Panc1 (cell line): ENCODE measurements around the gene PAWR.

Source experiments
- POLR2AphosphoS5 ChIP-seq: IDR thresholded peaks from 2 replicates; pipeline ENCODE4 v1.6.1; 2012; ENCODE audit warnings: mild to moderate bottlenecking, low read depth, low read length, moderate library complexity
- SIN3A ChIP-seq: IDR thresholded peaks from 2 replicates; pipeline ENCODE4 v1.6.1; 2012; ENCODE audit warnings: low read depth, mild to moderate bottlenecking, low read length, moderate library complexity, borderline replicate concordance; ENCODE audit not compliant: insufficient read depth
- TCF7L2 ChIP-seq: IDR thresholded peaks from 2 replicates; pipeline ENCODE4 v1.6.1; 2011; ENCODE audit warnings: mild to moderate bottlenecking, low read depth, low read length, inconsistent platforms
- TF ChIP-seq, protein P1 (sequence below): fragments of 450-650 bp; IDR thresholded peaks from 2 replicates; pipeline ENCODE4 v1.5.1; 2017; ENCODE audit warnings: mild to moderate bottlenecking

DNA sequence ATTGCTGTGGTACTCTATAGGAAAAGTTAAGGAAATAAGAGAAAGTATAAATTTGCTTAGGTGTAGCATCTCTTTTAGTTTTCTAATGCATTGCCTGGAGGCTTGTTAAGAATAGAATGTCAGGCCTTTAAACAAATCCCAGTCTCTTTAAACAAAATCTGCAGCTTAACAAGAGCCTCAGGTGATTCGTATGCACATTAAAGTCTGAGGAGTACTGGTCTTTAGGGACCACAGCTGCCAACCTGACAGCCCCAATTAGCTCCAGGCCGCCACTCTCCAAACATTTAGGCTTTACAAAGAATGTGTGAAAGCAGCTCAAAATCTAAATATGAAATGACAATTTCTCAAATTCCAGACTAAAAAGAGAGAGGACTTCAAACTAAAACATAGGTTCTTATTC is 35.7 kb downstream of the PAWR start:
- TF ChIP-seq, protein P1, sequence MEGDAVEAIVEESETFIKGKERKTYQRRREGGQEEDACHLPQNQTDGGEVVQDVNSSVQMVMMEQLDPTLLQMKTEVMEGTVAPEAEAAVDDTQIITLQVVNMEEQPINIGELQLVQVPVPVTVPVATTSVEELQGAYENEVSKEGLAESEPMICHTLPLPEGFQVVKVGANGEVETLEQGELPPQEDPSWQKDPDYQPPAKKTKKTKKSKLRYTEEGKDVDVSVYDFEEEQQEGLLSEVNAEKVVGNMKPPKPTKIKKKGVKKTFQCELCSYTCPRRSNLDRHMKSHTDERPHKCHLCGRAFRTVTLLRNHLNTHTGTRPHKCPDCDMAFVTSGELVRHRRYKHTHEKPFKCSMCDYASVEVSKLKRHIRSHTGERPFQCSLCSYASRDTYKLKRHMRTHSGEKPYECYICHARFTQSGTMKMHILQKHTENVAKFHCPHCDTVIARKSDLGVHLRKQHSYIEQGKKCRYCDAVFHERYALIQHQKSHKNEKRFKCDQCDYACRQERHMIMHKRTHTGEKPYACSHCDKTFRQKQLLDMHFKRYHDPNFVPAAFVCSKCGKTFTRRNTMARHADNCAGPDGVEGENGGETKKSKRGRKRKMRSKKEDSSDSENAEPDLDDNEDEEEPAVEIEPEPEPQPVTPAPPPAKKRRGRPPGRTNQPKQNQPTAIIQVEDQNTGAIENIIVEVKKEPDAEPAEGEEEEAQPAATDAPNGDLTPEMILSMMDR = no peak
- TF ChIP-seq POLR2AphosphoS5 (no peak), SIN3A (no peak), TCF7L2 (no peak)
